ENCODE data around the gene SPO11.

GRCh38 chr20:57306747-57307146 lies 22.9 kb upstream of the SPO11 start:
- no peak for TF ChIP-seq GATA2 (IDR thresholded peaks at IDR 0.05; ENCODE audit: low read depth, low read length)
- TF ChIP-seq GATA3 (IDR thresholded peaks at IDR 0.05; ENCODE audit: low read depth, low read length): no peak
